Upper lobe of left lung (tissue), 6 donors: ENCODE measurements around the gene HIPK4. TPM values are rescaled to one million over a fixed set of nuclear protein-coding genes. Genes with fewer than 3 reads are reported as not detected.

Source experiments
- ATAC-seq, 2 donors: fragments of 200-7000 bp; cut with Tn5 transposase; one replicate each; pipeline ENCODE4 v1.9.1; 2022; ENCODE audit warnings: mild to moderate bottlenecking in 2 of 2, moderate library complexity in 2 of 2; ENCODE audit not compliant: low FRiP score in 2 of 2
- DNase-seq, 2 donors: peaks; one replicate each; pipeline ENCODE4 v3.0.0-alpha.2; 2019 to 2020
- H3K27ac ChIP-seq, 4 donors: fragments of 200-600 bp; sonication (generic); one replicate each; pipeline ENCODE4 v1.5.1; 2016 to 2019
- H3K27me3 ChIP-seq, 4 donors: fragments of 200-600 bp; sonication (generic); one replicate each; pipeline ENCODE4 v1.5.1; 2017 to 2019
- H3K36me3 ChIP-seq, 4 donors: fragments of 200-600 bp; sonication (generic); one replicate each; pipeline ENCODE4 v1.5.1; 2016 to 2019
- H3K4me1 ChIP-seq, 4 donors: fragments of 200-600 bp; sonication (generic); one replicate each; pipeline ENCODE4 v1.5.1; 2018 to 2019
- H3K4me3 ChIP-seq, 4 donors: fragments of 200-600 bp; sonication (generic); one replicate each; pipeline ENCODE4 v1.5.1; 2017 to 2019; ENCODE audit warnings: mild to moderate bottlenecking in 2 of 4, moderate library complexity in 1 of 4
- H3K9me3 ChIP-seq, 4 donors: fragments of 200-600 bp; sonication (generic); one replicate each; pipeline ENCODE4 v1.5.1; 2018 to 2019
- EP300 ChIP-seq, 4 donors: sonication (generic); formaldehyde crosslinking; IDR thresholded peaks; one replicate each; pipeline ENCODE4 v1.5.1; 2017; ENCODE audit warnings: antibody characterized with exemption in 4 of 4, control low read depth in 2 of 4
- POLR2A ChIP-seq, 4 donors: fragments of 450-650 bp; IDR thresholded peaks; one replicate each; pipeline ENCODE4 v1.5.1; 2016 to 2017; ENCODE audit warnings: antibody characterized with exemption in 4 of 4, mild to moderate bottlenecking in 2 of 4
- POLR2AphosphoS5 ChIP-seq, 2 donors: sonication (generic); formaldehyde crosslinking; IDR thresholded peaks; one replicate each; pipeline ENCODE4 v1.5.1; 2017; ENCODE audit warnings: antibody characterized with exemption in 2 of 2
- WGBS, 2 donors: methylation state at CpG; one replicate each; pipeline ENCODE4 v1.1.5; 2017 to 2018; 5-methylcytosine and 5-hydroxymethylcytosine counted together
- total RNA-seq, 6 donors: library from RNA; depleted of rRNA in 4 of 6; stranded (reverse); fragments of >200 nt in 4 of 6; gene quantifications; one replicate each; pipeline versions ENCODE4 v1.1.0 to v1.2.1, GENCODE V29; 2016 to 2021
- TF ChIP-seq, protein P1 (sequence below), 6 experiments: fragments of 450-650 bp in 4 of 6; fragments of 200-600 bp in 2 of 6; sonication (generic) in 2 of 6; IDR thresholded peaks; one replicate each; pipeline ENCODE4 v1.5.1; 2016 to 2019; ENCODE audit warnings: antibody characterized with exemption in 6 of 6
- donor health status: DM: no; HTN: no; CAD: no; lungs with moderate emphysema.
- donor health status: DM: no; HTN: yes; CAD: no; lungs with severe emphysema.

The HIPK4 gene
- total RNA-seq, 6 donors from 2014 or later: 0.17 to 1.0 (median 0.46) TPM; not detected in 1

DNA sequence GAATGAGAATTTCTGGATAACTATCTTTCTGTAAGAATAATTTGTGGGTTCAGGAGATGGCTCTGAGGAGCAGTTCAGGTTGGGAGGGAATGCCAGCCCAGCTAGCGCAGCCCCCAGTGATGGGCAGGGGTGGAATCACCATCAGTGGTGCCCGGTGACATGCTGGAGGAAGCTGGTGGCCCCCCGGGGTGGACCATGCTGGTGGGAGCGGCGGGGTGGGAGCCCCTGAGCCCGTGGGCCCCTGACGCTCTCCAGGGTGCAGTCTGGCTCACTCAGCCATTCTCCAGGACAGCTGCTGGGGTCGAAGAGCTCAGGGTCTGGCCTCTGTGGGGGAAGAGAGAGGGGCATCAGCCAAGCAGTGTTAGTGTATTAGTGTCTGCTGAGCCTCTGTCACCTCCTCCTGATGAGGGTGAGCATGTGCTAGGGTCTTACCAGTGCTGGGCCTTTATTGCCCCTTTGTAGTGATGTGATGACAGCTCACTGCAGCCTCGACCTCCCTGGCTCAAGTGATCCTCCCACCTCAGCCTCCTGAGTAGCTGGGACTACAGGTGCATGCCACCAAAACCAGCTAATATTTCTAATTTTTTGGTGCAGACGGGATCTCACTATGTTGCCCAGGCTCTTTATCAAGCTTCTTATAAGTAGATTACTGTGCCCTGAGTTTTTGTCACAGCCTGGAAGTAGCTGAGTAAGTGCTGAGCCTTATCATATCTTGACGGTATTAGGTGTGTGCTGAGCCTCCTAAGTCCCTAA lies 10.4 kb downstream of the HIPK4 start:
- 86 to 89% methylated on average over 7 to 11 of the region's 11 CpGs for WGBS, 2 donors
- DNase-seq (no peak), ATAC-seq (no peak)
- Histone ChIP-seq H3K9me3 (no peaks in the 10 kb centered on the region), H3K27ac (no peak overlapping the region), H3K4me3 (no peak overlapping the region), H3K27me3 (no peaks in the 10 kb centered on the region), H3K4me1 (no peaks in the 10 kb centered on the region), H3K36me3 (peaks cover 8 to 54% (median 37%) of the 10 kb centered on the region in 4 donors)
- no peak for TF ChIP-seq POLR2A (IDR thresholded peaks at IDR 0.05)
- TF ChIP-seq, protein P1, sequence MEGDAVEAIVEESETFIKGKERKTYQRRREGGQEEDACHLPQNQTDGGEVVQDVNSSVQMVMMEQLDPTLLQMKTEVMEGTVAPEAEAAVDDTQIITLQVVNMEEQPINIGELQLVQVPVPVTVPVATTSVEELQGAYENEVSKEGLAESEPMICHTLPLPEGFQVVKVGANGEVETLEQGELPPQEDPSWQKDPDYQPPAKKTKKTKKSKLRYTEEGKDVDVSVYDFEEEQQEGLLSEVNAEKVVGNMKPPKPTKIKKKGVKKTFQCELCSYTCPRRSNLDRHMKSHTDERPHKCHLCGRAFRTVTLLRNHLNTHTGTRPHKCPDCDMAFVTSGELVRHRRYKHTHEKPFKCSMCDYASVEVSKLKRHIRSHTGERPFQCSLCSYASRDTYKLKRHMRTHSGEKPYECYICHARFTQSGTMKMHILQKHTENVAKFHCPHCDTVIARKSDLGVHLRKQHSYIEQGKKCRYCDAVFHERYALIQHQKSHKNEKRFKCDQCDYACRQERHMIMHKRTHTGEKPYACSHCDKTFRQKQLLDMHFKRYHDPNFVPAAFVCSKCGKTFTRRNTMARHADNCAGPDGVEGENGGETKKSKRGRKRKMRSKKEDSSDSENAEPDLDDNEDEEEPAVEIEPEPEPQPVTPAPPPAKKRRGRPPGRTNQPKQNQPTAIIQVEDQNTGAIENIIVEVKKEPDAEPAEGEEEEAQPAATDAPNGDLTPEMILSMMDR (IDR thresholded peaks at IDR 0.05): no peak
- no peak for TF ChIP-seq POLR2AphosphoS5 (IDR thresholded peaks at IDR 0.05)
- TF ChIP-seq EP300 (IDR thresholded peaks at IDR 0.05): no peak

DNA sequence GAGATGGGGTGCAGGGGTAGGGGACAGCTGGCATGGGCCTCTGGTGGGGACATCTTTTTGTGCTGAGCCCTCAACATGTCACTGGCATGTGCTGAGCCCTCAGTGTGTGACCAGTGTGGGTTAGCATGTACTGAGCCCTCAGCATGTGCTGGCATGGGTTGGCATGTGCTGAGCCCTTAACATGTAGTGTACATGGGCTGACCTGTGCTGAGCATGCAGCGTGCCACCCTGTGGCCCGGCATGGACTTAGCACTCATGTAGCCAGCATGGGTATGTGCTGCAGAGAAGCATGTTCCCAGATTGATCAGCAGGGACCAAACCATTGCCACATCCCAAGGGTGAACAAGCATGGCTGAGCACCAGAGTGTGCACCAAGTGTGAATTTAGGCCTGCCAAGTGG lies 11.5 kb downstream of the HIPK4 start:
- no peak for ATAC-seq
- Histone ChIP-seq H3K27me3 (no peaks in the 10 kb centered on the region), H3K36me3 (peaks cover 15 to 65% (median 46%) of the 10 kb centered on the region in 4 donors), H3K4me3 (no peak overlapping the region), H3K9me3 (no peaks in the 10 kb centered on the region), H3K27ac (no peak overlapping the region), H3K4me1 (no peaks in the 10 kb centered on the region)
- TF ChIP-seq, protein P1 (IDR thresholded peaks at IDR 0.05): no peak
- TF ChIP-seq POLR2AphosphoS5 (IDR thresholded peaks at IDR 0.05) (no peak), POLR2A (IDR thresholded peaks at IDR 0.05) (no peak), EP300 (IDR thresholded peaks at IDR 0.05) (no peak)
- no CpG with 5 or more reads among the region's 2 CpGs for WGBS, 2 donors
- no peak for DNase-seq

DNA sequence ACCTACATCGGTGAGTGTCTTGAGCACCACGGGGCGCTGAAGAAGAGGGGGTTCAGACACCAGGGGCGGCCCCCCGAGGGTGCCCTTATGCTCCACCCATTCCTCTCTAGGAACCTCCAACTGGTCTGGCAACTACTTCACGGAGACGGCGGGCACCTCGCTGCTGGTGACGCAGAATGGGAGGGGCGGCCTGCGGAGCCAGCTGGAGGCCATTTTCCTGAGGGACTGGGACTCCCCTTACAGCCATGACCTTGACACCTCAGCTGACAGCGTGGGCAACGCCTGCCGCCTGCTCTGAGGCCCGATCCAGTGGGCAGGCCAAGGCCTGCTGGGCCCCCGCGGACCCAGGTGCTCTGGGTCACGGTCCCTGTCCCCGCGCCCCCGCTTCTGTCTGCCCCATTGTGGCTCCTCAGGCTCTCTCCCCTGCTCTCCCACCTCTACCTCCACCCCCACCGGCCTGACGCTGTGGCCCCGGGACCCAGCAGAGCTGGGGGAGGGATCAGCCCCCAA lies 12.1 kb downstream of the HIPK4 start:
- TF ChIP-seq, protein P1 (IDR thresholded peaks at IDR 0.05): no peak
- TF ChIP-seq POLR2AphosphoS5 (IDR thresholded peaks at IDR 0.05) (no peak), EP300 (IDR thresholded peaks at IDR 0.05) (no peak), POLR2A (IDR thresholded peaks at IDR 0.05) (no peak)
- H3K27ac ChIP-seq: no peak overlapping the region
- no peaks in the 10 kb centered on the region for H3K9me3 ChIP-seq
- ATAC-seq: no peak
- peak in 1 of 2 donors; percentile 76 for DNase-seq
- no peak overlapping the region for H3K4me3 ChIP-seq
- no peaks in the 10 kb centered on the region for H3K4me1 ChIP-seq
- peaks cover 17 to 71% (median 50%) of the 10 kb centered on the region in 4 donors for H3K36me3 ChIP-seq
- WGBS, 2 donors: 86 to 90% methylated on average over 11 to 25 of the region's 25 CpGs
- no peaks in the 10 kb centered on the region for H3K27me3 ChIP-seq

DNA sequence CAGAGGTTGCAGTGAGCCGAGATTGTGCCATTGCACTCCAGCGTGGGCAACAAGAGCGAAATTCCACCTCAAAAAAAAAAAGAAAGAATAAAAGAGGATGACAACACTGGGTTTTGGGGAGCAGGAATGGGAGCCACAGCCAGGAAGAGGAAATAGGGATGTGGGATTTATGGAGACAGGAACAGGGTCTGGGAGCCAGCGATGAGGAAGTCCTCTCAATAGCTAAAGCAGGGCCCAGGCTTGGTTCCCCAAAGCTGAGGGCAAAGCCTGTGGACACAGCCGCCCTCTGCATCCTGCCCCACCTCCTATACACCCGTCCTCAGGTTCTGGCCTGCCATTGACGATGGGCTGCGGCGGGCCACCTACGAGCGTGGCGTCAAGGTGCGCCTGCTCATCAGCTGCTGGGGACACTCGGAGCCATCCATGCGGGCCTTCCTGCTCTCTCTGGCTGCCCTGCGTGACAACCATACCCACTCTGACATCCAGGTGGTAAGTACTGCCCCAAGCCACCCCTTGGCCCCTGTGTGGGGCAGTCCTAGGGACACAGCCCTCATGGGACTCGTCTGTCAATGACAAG lies 13.6 kb downstream of the HIPK4 start:
- ATAC-seq (no peak), DNase-seq (no peak)
- WGBS, 2 donors: 87 to 90% methylated on average over 15 to 17 of the region's 17 CpGs
- Histone ChIP-seq H3K9me3 (no peaks in the 10 kb centered on the region), H3K4me1 (no peaks in the 10 kb centered on the region), H3K36me3 (peaks cover 21 to 86% (median 62%) of the 10 kb centered on the region in 4 donors), H3K27me3 (no peaks in the 10 kb centered on the region), H3K27ac (no peak overlapping the region), H3K4me3 (no peak overlapping the region)
- TF ChIP-seq POLR2A (IDR thresholded peaks at IDR 0.05) (no peak), EP300 (IDR thresholded peaks at IDR 0.05) (no peak), POLR2AphosphoS5 (IDR thresholded peaks at IDR 0.05) (no peak)
- TF ChIP-seq, protein P1 (IDR thresholded peaks at IDR 0.05): no peak
